GM12891 (cell line): ENCODE measurements around the gene ZNF24.

Experiments used
- PAX5 ChIP-seq: IDR thresholded peaks from 2 replicates; pipeline ENCODE4 v1.6.1; 2011; ENCODE audit warnings: low read length, moderate library complexity, mild to moderate bottlenecking; ENCODE audit not compliant: insufficient read depth, severe bottlenecking
- POLR2A ChIP-seq: IDR thresholded peaks from 2 replicates; pipeline ENCODE4 v1.6.1; 2011; ENCODE audit warnings: low read depth, low read length, control low read depth
- POLR2AphosphoS5 ChIP-seq: IDR thresholded peaks from 2 replicates; pipeline ENCODE4 v1.6.1; 2011; ENCODE audit warnings: low read depth, low read length, control low read depth
- POU2F2 ChIP-seq: IDR thresholded peaks from 2 replicates; pipeline ENCODE4 v1.6.1; 2011; ENCODE audit warnings: low read depth, mild to moderate bottlenecking, control low read depth, low read length, moderate library complexity
- SPI1 ChIP-seq: IDR thresholded peaks from 2 replicates; pipeline ENCODE4 v1.6.1; 2011; ENCODE audit warnings: low read depth, low read length, control low read depth
- TAF1 ChIP-seq: IDR thresholded peaks from 2 replicates; pipeline ENCODE4 v1.6.1; 2011; ENCODE audit warnings: low read depth, low read length, control low read depth

GRCh38 chr18:35311496-35311895 lies 32.7 kb downstream of the ZNF24 start:
- TF ChIP-seq POLR2AphosphoS5 = no peak
- TF ChIP-seq POLR2A = no peak
- TF ChIP-seq TAF1 = no peak
- TF ChIP-seq POU2F2 = no peak
- TF ChIP-seq SPI1 = no peak
- no peak for TF ChIP-seq PAX5
